ENCODE results near the gene LYRM4.
"Not testable (repeated sequence)": the region's sequence is repeated elsewhere in the genome, so short reads cannot be mapped to it uniquely, and the experiment has no call there.

- TF ChIP-seq CTCF (IDR thresholded peaks at IDR 0.05; ENCODE audit: insufficient read depth, low read length); POLR2AphosphoS5 (IDR thresholded peaks at IDR 0.05; ENCODE audit: low read depth); REST (IDR thresholded peaks at IDR 0.05; ENCODE audit: insufficient replicate concordance, low read depth): not testable (repeated sequence)
These were observed 140.2 kb downstream of the LYRM4 start for GRCh38 chr6:5120543-5120942.
